HG03457 (cell line): Measurements from ENCODE around the gene SULT1A2.
"Not testable (repeated sequence)": the region's sequence is repeated elsewhere in the genome, so short reads cannot be mapped to it uniquely, and the experiment has no call there.

Source experiments
- ATAC-seq: cut with Tn5 transposase; IDR thresholded peaks from one replicate; pipeline ENCODE4 v1.9.1; 2021; ENCODE audit warnings: moderate number of reproducible peaks; ENCODE audit not compliant: unreplicated experiment

The SULT1A2 gene

GRCh38 chr16:28561557-28562187, 35.2 kb downstream of the SULT1A2 start:
- no peak for ATAC-seq

GRCh38 chr16:28558456-28558855, 38.4 kb downstream of the SULT1A2 start:
- no peak for ATAC-seq

GRCh38 chr16:28556914-28557320, 39.9 kb downstream of the SULT1A2 start:
- no peak for ATAC-seq

GRCh38 chr16:28555561-28555960, 41.3 kb downstream of the SULT1A2 start:
- ATAC-seq = no peak

- ATAC-seq = no peak
Observed at GRCh38 chr16:28554634-28555423, 42.0 kb downstream of the SULT1A2 start.

- no peak for ATAC-seq
Observed at GRCh38 chr16:28553776-28554633, 42.8 kb downstream of the SULT1A2 start, which contains the start of gene SGF29. Gene SGF29, plus strand, starts transcription at chr16:28553920. Its CDS starts 27,150 bp downstream, at chr16:28581070.

GRCh38 chr16:28549301-28549899, 47.5 kb downstream of the SULT1A2 start:
- ATAC-seq = no peak

- ATAC-seq = no peak
Observed at GRCh38 chr16:28548306-28548802, 48.5 kb downstream of the SULT1A2 start.

- no peak for ATAC-seq
Observed at GRCh38 chr16:28546626-28547025, 50.2 kb downstream of the SULT1A2 start.

- not testable (repeated sequence) for ATAC-seq
Observed at GRCh38 chr16:28545964-28546363, 50.9 kb downstream of the SULT1A2 start.

GRCh38 chr16:28544998-28545397, 51.9 kb downstream of the SULT1A2 start:
- ATAC-seq = no peak

- no peak for ATAC-seq
Observed at GRCh38 chr16:28543072-28543471, 53.8 kb downstream of the SULT1A2 start.

- no peak for ATAC-seq
Observed at GRCh38 chr16:28542646-28543045, 54.2 kb downstream of the SULT1A2 start.
